Gastroesophageal sphincter (tissue), 3 donors: ENCODE measurements around the gene LSMEM2.

Experiments used
- EP300 ChIP-seq: sonication (generic); formaldehyde crosslinking; IDR thresholded peaks from one replicate; pipeline ENCODE4 v1.6.1; 2017; ENCODE audit warnings: antibody characterized with exemption, mild to moderate bottlenecking
- POLR2A ChIP-seq, 2 donors: fragments of 450-650 bp; IDR thresholded peaks; one replicate each; pipeline ENCODE4 v1.6.1; 2017; ENCODE audit warnings: antibody characterized with exemption in 2 of 2, mild to moderate bottlenecking in 2 of 2, moderate library complexity in 1 of 2
- POLR2AphosphoS5 ChIP-seq: sonication (generic); formaldehyde crosslinking; IDR thresholded peaks from one replicate; pipeline ENCODE4 v1.6.1; 2017; ENCODE audit warnings: antibody characterized with exemption
- TF ChIP-seq, protein P1 (sequence below), 4 experiments: fragments of 200-600 bp in 2 of 4; fragments of 450-650 bp in 2 of 4; sonication (generic) in 1 of 4; IDR thresholded peaks; one replicate each; pipeline ENCODE4 v1.5.1; 2017 to 2019; ENCODE audit warnings: antibody characterized with exemption in 4 of 4, mild to moderate bottlenecking in 2 of 4, moderate library complexity in 2 of 4

DNA sequence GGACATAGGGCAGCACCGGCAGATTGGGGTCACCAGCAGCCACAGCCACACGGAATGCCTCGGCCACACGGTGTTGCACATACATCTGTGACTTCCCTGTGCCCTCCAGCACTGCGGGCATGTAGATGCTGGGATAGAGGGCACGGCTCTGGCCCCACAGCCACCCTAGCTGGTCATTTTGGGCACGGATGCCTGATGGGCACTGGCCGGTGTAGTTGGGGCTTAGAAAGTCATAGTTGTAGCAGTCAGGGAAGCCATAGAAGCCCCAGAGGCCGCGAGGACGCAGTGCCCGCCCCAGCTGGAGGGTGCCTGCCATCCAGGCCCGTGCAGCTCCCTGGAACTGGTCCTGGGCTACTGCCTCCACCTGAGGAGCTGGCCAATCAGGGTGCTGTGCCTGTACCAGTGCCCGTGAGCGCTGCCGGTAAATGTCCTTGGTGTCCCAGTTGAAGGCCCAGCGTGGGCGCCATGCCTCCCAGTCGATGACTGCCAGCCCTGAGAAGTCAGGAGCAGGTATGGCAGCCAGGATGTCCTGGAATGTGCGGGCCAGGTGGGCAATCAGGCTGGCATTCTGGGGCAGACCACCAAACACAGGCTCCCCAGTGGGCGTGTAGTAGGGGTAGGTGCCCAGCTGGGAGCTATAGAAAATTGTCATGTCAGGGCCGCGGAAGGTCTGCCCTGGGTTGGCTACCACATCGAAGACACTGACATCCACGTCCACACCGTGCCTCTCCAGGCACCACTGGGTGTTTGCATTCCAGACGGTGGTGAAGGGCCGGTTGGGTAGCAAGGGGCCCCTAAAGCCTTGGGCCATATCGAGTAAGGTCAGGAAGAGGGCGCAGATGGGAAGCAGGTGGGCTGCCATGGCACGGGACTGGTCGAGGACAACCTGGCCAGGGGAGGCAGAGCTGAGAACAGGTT lies 23.5 kb downstream of the LSMEM2 start:
- TF ChIP-seq, protein P1, sequence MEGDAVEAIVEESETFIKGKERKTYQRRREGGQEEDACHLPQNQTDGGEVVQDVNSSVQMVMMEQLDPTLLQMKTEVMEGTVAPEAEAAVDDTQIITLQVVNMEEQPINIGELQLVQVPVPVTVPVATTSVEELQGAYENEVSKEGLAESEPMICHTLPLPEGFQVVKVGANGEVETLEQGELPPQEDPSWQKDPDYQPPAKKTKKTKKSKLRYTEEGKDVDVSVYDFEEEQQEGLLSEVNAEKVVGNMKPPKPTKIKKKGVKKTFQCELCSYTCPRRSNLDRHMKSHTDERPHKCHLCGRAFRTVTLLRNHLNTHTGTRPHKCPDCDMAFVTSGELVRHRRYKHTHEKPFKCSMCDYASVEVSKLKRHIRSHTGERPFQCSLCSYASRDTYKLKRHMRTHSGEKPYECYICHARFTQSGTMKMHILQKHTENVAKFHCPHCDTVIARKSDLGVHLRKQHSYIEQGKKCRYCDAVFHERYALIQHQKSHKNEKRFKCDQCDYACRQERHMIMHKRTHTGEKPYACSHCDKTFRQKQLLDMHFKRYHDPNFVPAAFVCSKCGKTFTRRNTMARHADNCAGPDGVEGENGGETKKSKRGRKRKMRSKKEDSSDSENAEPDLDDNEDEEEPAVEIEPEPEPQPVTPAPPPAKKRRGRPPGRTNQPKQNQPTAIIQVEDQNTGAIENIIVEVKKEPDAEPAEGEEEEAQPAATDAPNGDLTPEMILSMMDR (IDR thresholded peaks at IDR 0.05) = no peak
- TF ChIP-seq POLR2AphosphoS5 = no peak
- no peak for TF ChIP-seq POLR2A (IDR thresholded peaks at IDR 0.05)
- no peak for TF ChIP-seq EP300
